Fibroblast of the aortic adventitia (primary cell): ENCODE results near the gene ZNF775. TPM values are rescaled to one million over a fixed set of nuclear protein-coding genes. Genes with fewer than 3 reads are reported as not detected.

ENCODE experiments used
- DNase-seq: peaks from one replicate; pipeline ENCODE4 v3.0.0-alpha.2; 2010; ENCODE audit warnings: low read depth
- H3K4me3 ChIP-seq: 2 replicates; pipeline ENCODE4 v1.5.1; 2011; ENCODE audit warnings: low read depth, mild to moderate bottlenecking, control low read depth, low read length, moderate library complexity
- CTCF ChIP-seq: IDR thresholded peaks from 2 replicates; pipeline ENCODE4 v1.5.1; 2011; ENCODE audit warnings: mild to moderate bottlenecking, low read length, control low read depth, inconsistent platforms; ENCODE audit not compliant: insufficient read depth
- total RNA-seq: library from RNA; depleted of rRNA; stranded (reverse); fragments of >200 nt; gene quantifications from 2 replicates; pipeline ENCODE4 v1.2.3, GENCODE V29; 2012; ENCODE audit warnings: low replicate concordance

Gene ZNF775
- total RNA-seq, 1 donor = 2.8 TPM

DNA sequence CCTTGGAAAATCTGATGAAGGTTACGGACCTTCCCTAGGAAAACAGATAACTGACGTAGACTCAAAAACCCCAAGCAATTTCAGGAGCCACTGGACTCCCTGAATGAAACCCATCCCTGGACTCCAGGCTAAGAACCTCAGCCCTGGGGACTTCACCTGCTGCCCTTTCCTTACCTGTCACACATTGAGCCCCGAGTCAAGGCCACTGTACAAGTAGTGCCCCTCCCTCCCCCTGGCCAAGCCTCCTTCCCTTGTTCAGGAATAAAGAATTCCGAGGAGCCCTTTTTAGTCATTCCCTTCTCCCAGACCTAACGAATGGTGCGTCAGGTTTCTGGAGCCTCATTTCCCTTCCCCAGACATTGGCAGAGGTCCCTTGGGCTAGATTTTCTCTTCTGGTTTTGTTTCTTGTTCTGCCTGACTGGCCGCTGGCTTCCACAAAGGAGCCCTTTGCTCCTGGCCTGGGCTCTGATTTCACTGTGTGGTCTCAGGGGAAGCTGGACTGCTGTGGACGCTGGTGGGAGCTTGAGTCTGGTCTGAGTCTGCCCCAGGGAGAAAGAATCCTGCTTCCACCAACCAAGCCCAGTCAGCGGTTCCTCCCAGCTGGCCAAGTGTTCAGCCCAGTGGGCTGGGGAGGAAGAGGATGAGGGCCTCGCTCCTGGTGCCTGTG, 31.7 kb downstream of the ZNF775 start:
- H3K4me3 ChIP-seq = no peak overlapping the region
- DNase-seq = peak; percentile 20
- no peak for TF ChIP-seq CTCF

- no peak overlapping the region for H3K4me3 ChIP-seq
- TF ChIP-seq CTCF = no peak
- DNase-seq = no peak
Measured at GRCh38 chr7:150411606-150412005, 32.5 kb downstream of the ZNF775 start.

DNA sequence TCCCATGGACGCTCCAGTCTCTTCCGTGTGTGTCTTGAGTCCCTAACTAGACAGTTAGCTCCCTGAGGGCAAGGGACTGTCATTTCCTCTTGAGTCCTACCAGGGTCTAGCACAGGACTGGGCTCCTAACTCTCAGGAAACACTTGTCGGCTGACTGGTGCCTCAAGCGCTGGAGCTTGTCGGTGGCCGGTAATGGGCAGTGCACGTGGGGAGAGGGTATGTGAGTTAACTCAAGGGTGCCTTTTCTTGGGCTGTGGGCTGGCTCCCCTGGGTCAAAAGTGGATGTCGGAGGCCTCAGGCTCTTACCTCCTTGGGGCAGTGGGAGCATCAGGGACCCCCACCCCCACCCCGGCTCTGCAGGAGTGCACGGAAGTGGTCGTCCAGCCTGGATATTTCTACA, 32.9 kb downstream of the ZNF775 start:
- TF ChIP-seq CTCF = no peak

GRCh38 chr7:150412518-150413488, 33.7 kb downstream of the ZNF775 start:
- no peak for DNase-seq
- no peak for TF ChIP-seq CTCF
- no peak overlapping the region for H3K4me3 ChIP-seq

More for the DNA sequence above, 32.9 kb downstream of the ZNF775 start:
- H3K4me3 ChIP-seq = no peak overlapping the region
- DNase-seq = no peak

- TF ChIP-seq CTCF = no peak
- no peak overlapping the region for H3K4me3 ChIP-seq
- no peak for DNase-seq
Measured at GRCh38 chr7:150413640-150414081, 34.5 kb downstream of the ZNF775 start.

- no peak for TF ChIP-seq CTCF
- H3K4me3 ChIP-seq = no peak overlapping the region
- no peak for DNase-seq
Measured at GRCh38 chr7:150415161-150416153, 36.3 kb downstream of the ZNF775 start.
